ENCODE results near the gene BCORL1.

DNA sequence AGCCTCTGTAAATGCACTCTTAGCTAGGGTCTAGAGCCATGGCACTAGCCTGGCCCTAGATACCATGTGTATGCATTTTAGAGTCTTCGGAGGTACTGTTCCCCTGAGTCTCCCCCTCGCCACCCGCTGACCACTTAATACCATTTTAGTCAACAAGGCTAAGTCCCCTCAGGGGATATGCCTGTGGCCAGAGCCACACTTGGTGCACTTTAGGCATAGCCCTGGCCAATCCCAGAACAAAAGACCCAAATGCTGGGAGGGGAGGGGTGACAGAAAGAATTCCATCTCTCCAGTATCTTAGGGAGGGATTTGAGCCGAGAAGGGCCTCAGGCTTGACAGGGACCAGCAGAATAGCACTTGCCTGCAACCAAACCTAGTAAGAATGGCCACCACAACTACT, 28.6 kb upstream of the BCORL1 start:
- TF ChIP-seq, protein P1, sequence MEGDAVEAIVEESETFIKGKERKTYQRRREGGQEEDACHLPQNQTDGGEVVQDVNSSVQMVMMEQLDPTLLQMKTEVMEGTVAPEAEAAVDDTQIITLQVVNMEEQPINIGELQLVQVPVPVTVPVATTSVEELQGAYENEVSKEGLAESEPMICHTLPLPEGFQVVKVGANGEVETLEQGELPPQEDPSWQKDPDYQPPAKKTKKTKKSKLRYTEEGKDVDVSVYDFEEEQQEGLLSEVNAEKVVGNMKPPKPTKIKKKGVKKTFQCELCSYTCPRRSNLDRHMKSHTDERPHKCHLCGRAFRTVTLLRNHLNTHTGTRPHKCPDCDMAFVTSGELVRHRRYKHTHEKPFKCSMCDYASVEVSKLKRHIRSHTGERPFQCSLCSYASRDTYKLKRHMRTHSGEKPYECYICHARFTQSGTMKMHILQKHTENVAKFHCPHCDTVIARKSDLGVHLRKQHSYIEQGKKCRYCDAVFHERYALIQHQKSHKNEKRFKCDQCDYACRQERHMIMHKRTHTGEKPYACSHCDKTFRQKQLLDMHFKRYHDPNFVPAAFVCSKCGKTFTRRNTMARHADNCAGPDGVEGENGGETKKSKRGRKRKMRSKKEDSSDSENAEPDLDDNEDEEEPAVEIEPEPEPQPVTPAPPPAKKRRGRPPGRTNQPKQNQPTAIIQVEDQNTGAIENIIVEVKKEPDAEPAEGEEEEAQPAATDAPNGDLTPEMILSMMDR (IDR thresholded peaks at IDR 0.05), result no peak
- TF ChIP-seq POLR2A (IDR thresholded peaks at IDR 0.05), result no peak

Data from thyroid gland (tissue), 4 donors.